ENCODE data around the gene MAPKAP1.

The MAPKAP1 gene

DNA sequence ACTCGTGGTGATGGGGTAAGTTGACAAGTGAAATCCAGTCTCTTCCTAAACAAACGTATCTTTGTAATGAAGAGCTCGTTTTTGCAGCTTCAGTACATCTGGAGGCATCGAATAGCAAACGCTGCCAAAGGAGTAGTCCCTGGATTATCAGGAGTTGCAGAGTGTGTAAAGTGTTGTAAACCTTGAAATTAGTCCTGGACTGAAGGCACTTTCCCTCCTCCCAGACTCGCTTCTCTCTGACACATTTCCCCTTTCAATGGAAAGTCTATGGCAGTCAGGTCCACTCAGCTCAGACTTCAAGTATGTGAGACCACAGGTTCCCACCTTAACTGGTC is 38.6 kb upstream of the MAPKAP1 start:
- Histone ChIP-seq H3K9me3 (ENCODE audit: insufficient read depth, low read length) (no peaks in the 10 kb centered on the region), H3K4me1 (ENCODE audit: insufficient read depth, insufficient read length) (no peaks in the 10 kb centered on the region), H3K36me3 (ENCODE audit: insufficient read depth, insufficient read length, low read length) (peaks cover 8% of the 10 kb centered on the region), H3K4me3 (ENCODE audit: insufficient read length, low read depth) (no peak overlapping the region), H3K9ac (ENCODE audit: insufficient read length, low read depth) (no peak overlapping the region), H3K27me3 (ENCODE audit: insufficient read depth, insufficient read length) (peaks cover 4% of the 10 kb centered on the region)
- no peak for DNase-seq (ENCODE audit: low read depth, low spot score)
- no peak for TF ChIP-seq SUZ12 (IDR thresholded peaks at IDR 0.05; ENCODE audit: extremely low read depth, insufficient read depth, insufficient read length)
- TF ChIP-seq ZNF274 (IDR thresholded peaks at IDR 0.05; ENCODE audit: low read depth, low read length): no peak
- no peak for TF ChIP-seq YY1 (IDR thresholded peaks at IDR 0.05; ENCODE audit: insufficient read depth, insufficient read length)

- peaks cover 8% of the 10 kb centered on the region for H3K36me3 ChIP-seq (ENCODE audit: insufficient read depth, insufficient read length, low read length)
- no peak for DNase-seq (ENCODE audit: low read depth, low spot score)
- no peak overlapping the region for H3K4me3 ChIP-seq (ENCODE audit: insufficient read length, low read depth)
- no peak for TF ChIP-seq ZNF274 (IDR thresholded peaks at IDR 0.05; ENCODE audit: low read depth, low read length)
- no peak for TF ChIP-seq YY1 (IDR thresholded peaks at IDR 0.05; ENCODE audit: insufficient read depth, insufficient read length)
- no peak for TF ChIP-seq SUZ12 (IDR thresholded peaks at IDR 0.05; ENCODE audit: extremely low read depth, insufficient read depth, insufficient read length)
- no peaks in the 10 kb centered on the region for H3K9me3 ChIP-seq (ENCODE audit: insufficient read depth, low read length)
- H3K4me1 ChIP-seq (ENCODE audit: insufficient read depth, insufficient read length): no peaks in the 10 kb centered on the region
- H3K27me3 ChIP-seq (ENCODE audit: insufficient read depth, insufficient read length): peaks cover 4% of the 10 kb centered on the region
- no peak overlapping the region for H3K9ac ChIP-seq (ENCODE audit: insufficient read length, low read depth)
Observed at GRCh38 chr9:125745018-125745417, 38.0 kb upstream of the MAPKAP1 start.

DNA sequence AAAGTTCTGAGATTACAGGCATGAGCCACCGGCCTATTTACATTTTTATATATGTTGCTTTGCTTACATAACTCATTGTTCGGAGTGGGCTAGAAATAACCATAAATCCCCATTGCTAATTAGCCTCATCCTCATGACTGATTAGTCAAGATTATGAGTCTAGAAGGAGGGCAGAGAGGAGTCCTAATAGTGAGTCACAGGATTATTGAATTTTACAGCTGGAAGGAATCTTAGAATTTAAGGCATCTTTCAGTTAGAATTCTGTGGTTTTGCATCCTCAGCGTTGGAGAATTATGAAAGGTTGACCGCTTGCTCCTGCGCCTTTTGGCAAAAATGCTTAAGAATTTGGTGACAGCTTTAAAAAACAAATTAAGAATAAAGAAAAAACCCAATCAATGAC is 37.6 kb upstream of the MAPKAP1 start:
- no peak overlapping the region for H3K9ac ChIP-seq (ENCODE audit: insufficient read length, low read depth)
- peaks cover 4% of the 10 kb centered on the region for H3K27me3 ChIP-seq (ENCODE audit: insufficient read depth, insufficient read length)
- no peak overlapping the region for H3K4me3 ChIP-seq (ENCODE audit: insufficient read length, low read depth)
- TF ChIP-seq SUZ12 (IDR thresholded peaks at IDR 0.05; ENCODE audit: extremely low read depth, insufficient read depth, insufficient read length) (no peak), YY1 (IDR thresholded peaks at IDR 0.05; ENCODE audit: insufficient read depth, insufficient read length) (no peak)
- H3K9me3 ChIP-seq (ENCODE audit: insufficient read depth, low read length): no peaks in the 10 kb centered on the region
- no peak for DNase-seq (ENCODE audit: low read depth, low spot score)
- peaks cover 8% of the 10 kb centered on the region for H3K36me3 ChIP-seq (ENCODE audit: insufficient read depth, insufficient read length, low read length)
- no peaks in the 10 kb centered on the region for H3K4me1 ChIP-seq (ENCODE audit: insufficient read depth, insufficient read length)

GRCh38 chr9:125743682-125744428 is 36.8 kb upstream of the MAPKAP1 start:
- no peak for DNase-seq (ENCODE audit: low read depth, low spot score)
- H3K9ac ChIP-seq (ENCODE audit: insufficient read length, low read depth): no peak overlapping the region
- no peaks in the 10 kb centered on the region for H3K9me3 ChIP-seq (ENCODE audit: insufficient read depth, low read length)
- no peaks in the 10 kb centered on the region for H3K4me1 ChIP-seq (ENCODE audit: insufficient read depth, insufficient read length)
- H3K36me3 ChIP-seq (ENCODE audit: insufficient read depth, insufficient read length, low read length): peaks cover 4% of the 10 kb centered on the region
- TF ChIP-seq YY1 (IDR thresholded peaks at IDR 0.05; ENCODE audit: insufficient read depth, insufficient read length): no peak
- TF ChIP-seq ZNF274 (IDR thresholded peaks at IDR 0.05; ENCODE audit: low read depth, low read length): no peak
- TF ChIP-seq SUZ12 (IDR thresholded peaks at IDR 0.05; ENCODE audit: extremely low read depth, insufficient read depth, insufficient read length): no peak
- H3K4me3 ChIP-seq (ENCODE audit: insufficient read length, low read depth): no peak overlapping the region
- peaks cover 4% of the 10 kb centered on the region for H3K27me3 ChIP-seq (ENCODE audit: insufficient read depth, insufficient read length)

- H3K4me1 ChIP-seq (ENCODE audit: insufficient read depth, insufficient read length): no peaks in the 10 kb centered on the region
- H3K27me3 ChIP-seq (ENCODE audit: insufficient read depth, insufficient read length): peaks cover 4% of the 10 kb centered on the region
- H3K36me3 ChIP-seq (ENCODE audit: insufficient read depth, insufficient read length, low read length): no peaks in the 10 kb centered on the region
- H3K9ac ChIP-seq (ENCODE audit: insufficient read length, low read depth): no peak overlapping the region
- no peak for DNase-seq (ENCODE audit: low read depth, low spot score)
- no peak overlapping the region for H3K4me3 ChIP-seq (ENCODE audit: insufficient read length, low read depth)
- H3K9me3 ChIP-seq (ENCODE audit: insufficient read depth, low read length): no peaks in the 10 kb centered on the region
- TF ChIP-seq ZNF274 (IDR thresholded peaks at IDR 0.05; ENCODE audit: low read depth, low read length) (no peak), YY1 (IDR thresholded peaks at IDR 0.05; ENCODE audit: insufficient read depth, insufficient read length) (no peak), SUZ12 (IDR thresholded peaks at IDR 0.05; ENCODE audit: extremely low read depth, insufficient read depth, insufficient read length) (no peak)
Observed at GRCh38 chr9:125742657-125743056, 35.6 kb upstream of the MAPKAP1 start.

- Histone ChIP-seq H3K9me3 (ENCODE audit: insufficient read depth, low read length) (no peaks in the 10 kb centered on the region), H3K27me3 (ENCODE audit: insufficient read depth, insufficient read length) (no peaks in the 10 kb centered on the region), H3K4me3 (ENCODE audit: insufficient read length, low read depth) (no peak overlapping the region), H3K36me3 (ENCODE audit: insufficient read depth, insufficient read length, low read length) (no peaks in the 10 kb centered on the region), H3K9ac (ENCODE audit: insufficient read length, low read depth) (no peak overlapping the region), H3K4me1 (ENCODE audit: insufficient read depth, insufficient read length) (no peaks in the 10 kb centered on the region)
- DNase-seq (ENCODE audit: low read depth, low spot score): no peak
- TF ChIP-seq YY1 (IDR thresholded peaks at IDR 0.05; ENCODE audit: insufficient read depth, insufficient read length): no peak
- no peak for TF ChIP-seq ZNF274 (IDR thresholded peaks at IDR 0.05; ENCODE audit: low read depth, low read length)
- TF ChIP-seq SUZ12 (IDR thresholded peaks at IDR 0.05; ENCODE audit: extremely low read depth, insufficient read depth, insufficient read length): no peak
Observed at GRCh38 chr9:125739436-125739835, 32.4 kb upstream of the MAPKAP1 start.

DNA sequence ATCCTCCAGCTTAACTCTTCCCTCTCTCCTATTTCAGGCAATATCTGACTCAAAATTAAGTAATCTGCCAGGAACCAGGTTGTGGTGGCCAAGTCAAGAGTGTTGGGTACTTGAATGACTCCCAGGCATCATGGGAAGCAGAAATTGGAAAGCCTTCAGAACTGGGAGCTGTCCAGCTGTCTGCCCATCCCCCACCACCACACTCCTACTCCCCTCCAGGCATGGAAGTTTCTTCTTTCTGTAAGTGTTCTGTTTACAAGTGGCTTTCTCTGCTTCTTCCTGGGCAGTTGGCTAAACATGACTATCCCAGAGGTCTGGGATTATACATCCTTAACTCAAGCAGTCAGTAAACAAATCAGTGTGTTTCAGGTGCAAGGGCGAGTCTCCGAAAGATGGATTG is 25.6 kb upstream of the MAPKAP1 start:
- DNase-seq (ENCODE audit: low read depth, low spot score): peak; percentile 66
- no peak for TF ChIP-seq ZNF274 (IDR thresholded peaks at IDR 0.05; ENCODE audit: low read depth, low read length)
- no peak for TF ChIP-seq YY1 (IDR thresholded peaks at IDR 0.05; ENCODE audit: insufficient read depth, insufficient read length)

More for the DNA sequence above, 25.6 kb upstream of the MAPKAP1 start:
- Histone ChIP-seq H3K9ac (ENCODE audit: insufficient read length, low read depth) (no peak overlapping the region), H3K4me1 (ENCODE audit: insufficient read depth, insufficient read length) (peaks cover 2% of the 10 kb centered on the region), H3K36me3 (ENCODE audit: insufficient read depth, insufficient read length, low read length) (no peaks in the 10 kb centered on the region), H3K27me3 (ENCODE audit: insufficient read depth, insufficient read length) (no peaks in the 10 kb centered on the region), H3K9me3 (ENCODE audit: insufficient read depth, low read length) (no peaks in the 10 kb centered on the region), H3K4me3 (ENCODE audit: insufficient read length, low read depth) (no peak overlapping the region)
